ENCODE results near the gene SLC6A6. TPM values are rescaled to one million over a fixed set of nuclear protein-coding genes. Genes with fewer than 3 reads are reported as not detected.

SLC6A6 gene
- total RNA-seq, 2 donors from 2014 or later, result 4.9 to 5.7 TPM

GRCh38 chr3:14483286-14483685 lies 80.9 kb downstream of the SLC6A6 start:
- Histone ChIP-seq H3K4me3 (no peak overlapping the region), H3K27me3 (no peaks in the 10 kb centered on the region), H3K9me3 (no peaks in the 10 kb centered on the region), H3K4me1 (no peaks in the 10 kb centered on the region), H3K27ac (no peak overlapping the region), H3K36me3 (replicated peaks in 1 of 2; ENCODE audit: insufficient read depth in 1 of 2, low read depth in 2 of 2) (no peaks in the 10 kb centered on the region)
- WGBS, 2 donors, result 75 to 80% methylated on average over 1 of the region's 1 CpG
- DNase-seq (no peak), ATAC-seq (no peak)
- intact Hi-C loops (cut with DNase I), result no loop called here
- TF ChIP-seq POLR2A (IDR thresholded peaks at IDR 0.05), result no peak
- no peak for TF ChIP-seq CTCF (IDR thresholded peaks at IDR 0.05)

GRCh38 chr3:14484741-14485140 lies 82.3 kb downstream of the SLC6A6 start:
- Histone ChIP-seq H3K4me1 (no peaks in the 10 kb centered on the region), H3K4me3 (no peak overlapping the region), H3K9me3 (no peaks in the 10 kb centered on the region), H3K27me3 (no peaks in the 10 kb centered on the region), H3K27ac (no peak overlapping the region), H3K36me3 (replicated peaks in 1 of 2; ENCODE audit: insufficient read depth in 1 of 2, low read depth in 2 of 2) (no peaks in the 10 kb centered on the region)
- DNase-seq (no peak), ATAC-seq (no peak)
- intact Hi-C loops (cut with DNase I), result no loop called here
- TF ChIP-seq POLR2A (IDR thresholded peaks at IDR 0.05) (no peak), CTCF (IDR thresholded peaks at IDR 0.05) (no peak)
- 77 to 80% methylated on average over 17 of the region's 17 CpGs for WGBS, 2 donors

GRCh38 chr3:14485981-14486380 lies 83.6 kb downstream of the SLC6A6 start:
- no peak for ATAC-seq
- Histone ChIP-seq H3K9me3 (no peaks in the 10 kb centered on the region), H3K27me3 (no peaks in the 10 kb centered on the region), H3K4me1 (no peaks in the 10 kb centered on the region), H3K36me3 (replicated peaks in 1 of 2; ENCODE audit: insufficient read depth in 1 of 2, low read depth in 2 of 2) (no peaks in the 10 kb centered on the region), H3K27ac (no peak overlapping the region), H3K4me3 (no peak overlapping the region)
- no peak for DNase-seq
- TF ChIP-seq POLR2A (IDR thresholded peaks at IDR 0.05) (no peak), CTCF (IDR thresholded peaks at IDR 0.05) (no peak)
- WGBS, 2 donors, result 50 to 71% methylated on average over 3 of the region's 3 CpGs
- intact Hi-C loops (cut with DNase I), result no loop called here

- DNase-seq, result no peak
- ATAC-seq, result no peak
- H3K9me3 ChIP-seq, result no peaks in the 10 kb centered on the region
- no peaks in the 10 kb centered on the region for H3K36me3 ChIP-seq (replicated peaks in 1 of 2; ENCODE audit: insufficient read depth in 1 of 2, low read depth in 2 of 2)
- H3K27me3 ChIP-seq, result no peaks in the 10 kb centered on the region
- no peaks in the 10 kb centered on the region for H3K4me1 ChIP-seq
- no peak overlapping the region for H3K4me3 ChIP-seq
- WGBS, 2 donors, result 77 to 88% methylated on average over 5 of the region's 5 CpGs
- TF ChIP-seq POLR2A (IDR thresholded peaks at IDR 0.05) (no peak), CTCF (IDR thresholded peaks at IDR 0.05) (no peak)
- H3K27ac ChIP-seq, result no peak overlapping the region
- intact Hi-C loops (cut with DNase I), result no loop called here
Observed at GRCh38 chr3:14486460-14486859, 84.1 kb downstream of the SLC6A6 start.

DNA sequence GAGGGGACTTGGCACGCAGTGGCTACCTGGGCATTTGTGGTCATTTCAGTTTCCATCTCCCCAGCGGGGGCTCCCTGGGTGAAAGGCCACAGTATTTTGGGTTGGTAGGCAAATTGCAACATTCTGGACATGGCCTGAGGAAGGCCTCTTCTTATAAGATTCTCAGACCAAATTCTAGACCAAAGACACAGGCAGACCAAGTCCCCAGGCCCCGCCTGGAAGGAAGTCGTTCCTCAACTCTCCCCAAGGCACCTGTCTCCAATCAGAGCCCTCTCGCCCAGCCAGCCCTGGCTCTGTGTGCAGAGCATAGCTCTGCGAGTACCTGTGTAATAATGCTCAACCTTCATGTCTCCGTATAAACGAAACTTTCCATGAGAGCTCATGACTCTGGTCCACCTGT lies 84.7 kb downstream of the SLC6A6 start:
- no peaks in the 10 kb centered on the region for H3K27me3 ChIP-seq
- TF ChIP-seq POLR2A (IDR thresholded peaks at IDR 0.05) (no peak), CTCF (IDR thresholded peaks at IDR 0.05) (no peak)
- H3K36me3 ChIP-seq (replicated peaks in 1 of 2; ENCODE audit: insufficient read depth in 1 of 2, low read depth in 2 of 2), result no peaks in the 10 kb centered on the region
- WGBS, 2 donors, result 77 to 79% methylated on average over 8 of the region's 8 CpGs
- intact Hi-C loops (cut with DNase I), result no loop called here
- H3K4me1 ChIP-seq, result no peaks in the 10 kb centered on the region
- no peak overlapping the region for H3K4me3 ChIP-seq
- no peak overlapping the region for H3K27ac ChIP-seq
- ATAC-seq (no peak), DNase-seq (no peak)
- no peaks in the 10 kb centered on the region for H3K9me3 ChIP-seq

All from body of pancreas (tissue), 4 donors.